Left ventricle myocardium inferior (tissue), 1 donor: ENCODE data around the gene ADAMTSL1. TPM values are rescaled to one million over a fixed set of nuclear protein-coding genes. Genes with fewer than 3 reads are reported as not detected.

Experiments
- DNase-seq: peaks from one replicate; pipeline ENCODE4 v3.0.0-alpha.2; 2020
- H3K27ac ChIP-seq: fragments of 200-600 bp; replicated peaks from 2 replicates; pipeline ENCODE4 v1.8.0; 2021
- H3K27me3 ChIP-seq: fragments of 200-600 bp; 2 replicates; pipeline ENCODE4 v1.8.0; 2021; ENCODE audit warnings: low read depth
- H3K36me3 ChIP-seq: fragments of 200-600 bp; 2 replicates; pipeline ENCODE4 v1.8.0; 2021
- H3K4me1 ChIP-seq: fragments of 200-600 bp; 2 replicates; pipeline ENCODE4 v1.8.0; 2021
- H3K4me3 ChIP-seq: fragments of 200-600 bp; 2 replicates; pipeline ENCODE4 v1.8.0; 2021; ENCODE audit warnings: mild to moderate bottlenecking, moderate library complexity
- H3K9me3 ChIP-seq: fragments of 200-600 bp; replicated peaks from 2 replicates; pipeline ENCODE4 v1.8.0; 2021
- CTCF ChIP-seq: fragments of 200-600 bp; IDR thresholded peaks from 2 replicates; pipeline ENCODE4 v1.8.0; 2021; ENCODE audit warnings: antibody characterized with exemption, mild to moderate bottlenecking, borderline replicate concordance
- intact Hi-C: fragments of 100-400 bp; cut with micrococcal nuclease; formaldehyde crosslinking; loops from one replicate; pipeline ENCODE4 v1.11.0; 2022
- total RNA-seq: library from RNA; stranded (reverse); fragmentation: NEBNext Ultra II Directional; extraction: Animal tissue kit (Norgen Biotek cat#: 25700); gene quantifications from one replicate; pipeline ENCODE4 v1.2.1, GENCODE V29; 2021
- donor health status: DM: no; HTN: yes; CAD: no; lungs with severe emphysema.

Gene ADAMTSL1
- total RNA-seq, 1 donor from 2014 or later: 1.7 TPM

GRCh38 chr9:18698992-18699391, 225.0 kb downstream of the ADAMTSL1 start:
- H3K27ac ChIP-seq: no peak overlapping the region
- DNase-seq: no peak
- H3K27me3 ChIP-seq: no peaks in the 10 kb centered on the region
- H3K36me3 ChIP-seq: no peaks in the 10 kb centered on the region
- intact Hi-C loops: no loop called here
- no peak overlapping the region for H3K4me3 ChIP-seq
- peaks cover 21% of the 10 kb centered on the region for H3K9me3 ChIP-seq
- H3K4me1 ChIP-seq: peaks cover 8% of the 10 kb centered on the region
- TF ChIP-seq CTCF: no peak

GRCh38 chr9:18699764-18700163, 225.8 kb downstream of the ADAMTSL1 start:
- no peak for DNase-seq
- Histone ChIP-seq H3K27me3 (no peaks in the 10 kb centered on the region), H3K27ac (no peak overlapping the region), H3K4me1 (peaks cover 8% of the 10 kb centered on the region), H3K36me3 (no peaks in the 10 kb centered on the region), H3K4me3 (no peak overlapping the region), H3K9me3 (peaks cover 16% of the 10 kb centered on the region)
- intact Hi-C loops: no loop called here
- no peak for TF ChIP-seq CTCF

- intact Hi-C loops: no loop called here
- DNase-seq: no peak
- Histone ChIP-seq H3K9me3 (peaks cover 7% of the 10 kb centered on the region), H3K27me3 (no peaks in the 10 kb centered on the region), H3K4me1 (peaks cover 15% of the 10 kb centered on the region), H3K27ac (no peak overlapping the region), H3K36me3 (no peaks in the 10 kb centered on the region), H3K4me3 (no peak overlapping the region)
- TF ChIP-seq CTCF: no peak
Measured at GRCh38 chr9:18700714-18701113, 226.8 kb downstream of the ADAMTSL1 start.

DNA sequence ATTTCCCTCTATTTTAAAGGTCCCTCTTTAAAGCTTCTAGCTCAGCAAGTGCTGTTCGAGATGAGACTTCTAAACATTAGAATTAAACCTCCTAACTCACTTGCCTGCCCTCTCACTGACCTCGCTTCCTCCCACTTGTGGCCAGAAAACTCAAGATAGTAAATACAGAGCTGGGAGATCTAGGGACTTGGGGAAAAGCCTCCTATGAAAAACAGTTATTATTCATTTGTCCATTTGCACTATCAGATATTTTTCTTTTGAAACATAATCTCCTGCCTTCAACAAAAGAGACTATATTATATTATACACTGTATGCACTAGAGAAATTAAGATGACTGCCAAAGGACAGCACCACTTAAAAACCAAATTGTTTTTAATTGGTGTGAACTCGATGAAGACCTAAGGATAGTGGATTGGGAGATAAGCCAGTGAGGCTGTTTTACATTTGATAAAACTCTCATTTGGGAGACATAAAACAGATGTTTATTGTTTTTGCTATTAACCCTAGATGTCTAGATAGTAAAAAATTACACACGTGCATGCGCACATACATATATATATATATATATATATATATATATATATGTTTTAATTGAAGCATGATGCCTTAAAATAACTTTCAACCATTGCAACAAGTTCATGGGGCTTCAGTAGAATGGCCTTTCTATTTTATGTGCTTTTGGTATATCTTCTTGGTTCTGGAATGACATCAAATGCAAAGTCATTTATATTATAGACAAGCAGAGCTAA, 229.4 kb downstream of the ADAMTSL1 start:
- Histone ChIP-seq H3K9me3 (no peaks in the 10 kb centered on the region), H3K4me3 (no peak overlapping the region), H3K27ac (no peak overlapping the region), H3K36me3 (no peaks in the 10 kb centered on the region), H3K27me3 (no peaks in the 10 kb centered on the region), H3K4me1 (peaks cover 26% of the 10 kb centered on the region)
- intact Hi-C loops: no loop called here
- TF ChIP-seq CTCF: no peak
- no peak for DNase-seq

- intact Hi-C loops: no loop called here
- peaks cover 26% of the 10 kb centered on the region for H3K4me1 ChIP-seq
- TF ChIP-seq CTCF: no peak
Measured at GRCh38 chr9:18703901-18704379, 230.0 kb downstream of the ADAMTSL1 start.

More at GRCh38 chr9:18703901-18704379, 230.0 kb downstream of the ADAMTSL1 start:
- H3K27ac ChIP-seq: no peak overlapping the region
- no peaks in the 10 kb centered on the region for H3K36me3 ChIP-seq
- no peak for DNase-seq
- no peaks in the 10 kb centered on the region for H3K9me3 ChIP-seq
- no peaks in the 10 kb centered on the region for H3K27me3 ChIP-seq
- no peak overlapping the region for H3K4me3 ChIP-seq
